GM23338 (cell line): ENCODE measurements around the gene RPL31. TPM values are rescaled to one million over a fixed set of nuclear protein-coding genes. Genes with fewer than 3 reads are reported as not detected.

ENCODE experiments used
- ATAC-seq: fragments of 200-7000 bp; cut with Tn5 transposase; 3 replicates; pipeline ENCODE4 v1.9.1; 2020
- DNase-seq: peaks from one replicate; pipeline ENCODE4 v3.0.0-alpha.2; 2015; ENCODE audit warnings: low spot score
- H2AFZ ChIP-seq: fragments of 200-600 bp; sonication (generic); 2 replicates; pipeline ENCODE4 v1.8.0; 2016; ENCODE audit warnings: antibody characterized with exemption, mild to moderate bottlenecking, moderate library complexity
- H3F3A ChIP-seq: fragments of 200-600 bp; sonication (generic); replicated peaks from 2 replicates; pipeline ENCODE4 v1.8.0; 2017; ENCODE audit warnings: antibody characterized with exemption, mixed run types, low read depth
- H3K27ac ChIP-seq: fragments of 200-600 bp; sonication (generic); 2 replicates; pipeline ENCODE4 v1.6.1; 2016; ENCODE audit warnings: low read depth
- H3K27me3 ChIP-seq: fragments of 200-600 bp; sonication (generic); 2 replicates; pipeline ENCODE4 v1.8.0; 2016; ENCODE audit warnings: mild to moderate bottlenecking, mixed run types, moderate library complexity; ENCODE audit not compliant: insufficient read depth
- H3K36me3 ChIP-seq: fragments of 200-600 bp; sonication (generic); 2 replicates; pipeline ENCODE4 v1.8.0; 2016; ENCODE audit warnings: mild to moderate bottlenecking; ENCODE audit not compliant: insufficient read depth
- H3K4me1 ChIP-seq: fragments of 200-600 bp; sonication (generic); 2 replicates; pipeline ENCODE4 v1.8.0; 2016; ENCODE audit warnings: mild to moderate bottlenecking, moderate library complexity; ENCODE audit not compliant: insufficient read depth
- H3K4me2 ChIP-seq: fragments of 200-600 bp; sonication (generic); 2 replicates; pipeline ENCODE4 v1.7.1; 2017; ENCODE audit warnings: mixed run types
- H3K4me3 ChIP-seq: fragments of 200-600 bp; sonication (generic); 2 replicates; pipeline ENCODE4 v1.6.1; 2016; ENCODE audit warnings: mixed run types
- H3K79me2 ChIP-seq: fragments of 200-600 bp; sonication (generic); replicated peaks from 2 replicates; pipeline ENCODE4 v1.8.0; 2017; ENCODE audit warnings: mild to moderate bottlenecking; ENCODE audit not compliant: insufficient read depth
- H3K9me2 ChIP-seq: fragments of 200-600 bp; sonication (generic); 2 replicates; pipeline ENCODE4 v1.8.0; 2017; ENCODE audit not compliant: insufficient read depth
- H4K20me1 ChIP-seq: fragments of 200-600 bp; sonication (generic); replicated peaks from 2 replicates; pipeline ENCODE4 v1.8.0; 2017; ENCODE audit warnings: mild to moderate bottlenecking; ENCODE audit not compliant: insufficient read depth
- H3K27ac Mint-ChIP-seq: 2 replicates; pipeline ENCODE4 v1.8.0; 2020; ENCODE audit warnings: inconsistent platforms, mild to moderate bottlenecking, moderate library complexity, mixed read lengths
- H3K27me3 Mint-ChIP-seq: 3 replicates; pipeline ENCODE4 v1.8.0; 2022; ENCODE audit warnings: low read depth, mild to moderate bottlenecking, moderate library complexity, mixed read lengths, inconsistent platforms; ENCODE audit not compliant: insufficient read depth, poor library complexity
- H3K36me3 Mint-ChIP-seq: 3 replicates; pipeline ENCODE4 v1.8.0; 2021; ENCODE audit warnings: low read depth, mild to moderate bottlenecking, inconsistent platforms, moderate library complexity, mixed read lengths
- H3K4me1 Mint-ChIP-seq: 3 replicates; pipeline ENCODE4 v1.8.0; 2020; ENCODE audit warnings: mild to moderate bottlenecking, inconsistent platforms, mixed read lengths
- H3K4me3 Mint-ChIP-seq: 3 replicates; pipeline ENCODE4 v1.8.0; 2021; ENCODE audit warnings: moderate library complexity, mild to moderate bottlenecking, inconsistent platforms, mixed read lengths
- H3K9me3 Mint-ChIP-seq: 3 replicates; pipeline ENCODE4 v1.8.0; 2020; ENCODE audit warnings: moderate library complexity, mild to moderate bottlenecking, inconsistent platforms, mixed read lengths
- CREB1 ChIP-seq: fragments of 250-450 bp; sonication (Bioruptor Pico); IDR thresholded peaks from 2 replicates; pipeline ENCODE4 v1.5.0; 2020; ENCODE audit warnings: low read depth, mild to moderate bottlenecking, moderate library complexity
- CTCF ChIP-seq, 2 experiments: fragments of 200-600 bp in 1 of 2; sonication (generic) in 1 of 2; conservative IDR thresholded peaks; 2 replicates each; pipeline versions ENCODE4 v1.5.1 to v1.6.1; 2016 to 2017; ENCODE audit warnings: antibody characterized with exemption in 2 of 2, low read depth in 2 of 2, mild to moderate bottlenecking in 2 of 2, moderate library complexity in 1 of 2
- EZH2 ChIP-seq: fragments of 200-600 bp; sonication (generic); IDR thresholded peaks from one replicate; pipeline ENCODE4 v1.8.0; 2017; ENCODE audit warnings: antibody characterized with exemption, mild to moderate bottlenecking, low read depth; ENCODE audit not compliant: unreplicated experiment
- EZH2phosphoT487 ChIP-seq: fragments of 200-600 bp; sonication (generic); IDR thresholded peaks from one replicate; pipeline ENCODE4 v1.8.1; 2018; ENCODE audit warnings: antibody characterized with exemption; ENCODE audit not compliant: unreplicated experiment
- JUNB ChIP-seq: IDR thresholded peaks from one replicate; pipeline ENCODE4 v1.6.1; 2016; ENCODE audit warnings: antibody characterized with exemption; ENCODE audit not compliant: unreplicated experiment
- NANOG ChIP-seq: IDR thresholded peaks from 2 replicates; pipeline ENCODE4 v1.6.1; 2016; ENCODE audit warnings: antibody characterized with exemption, borderline replicate concordance
- POLR2AphosphoS5 ChIP-seq: IDR thresholded peaks from 2 replicates; pipeline ENCODE4 v1.6.1; 2016; ENCODE audit warnings: antibody characterized with exemption, low read depth
- REST ChIP-seq: IDR thresholded peaks from one replicate; pipeline ENCODE4 v1.6.1; 2018; ENCODE audit warnings: antibody characterized with exemption; ENCODE audit not compliant: unreplicated experiment
- STAT1 ChIP-seq: IDR thresholded peaks from one replicate; pipeline ENCODE4 v1.6.1; 2016; ENCODE audit warnings: antibody characterized with exemption; ENCODE audit not compliant: unreplicated experiment
- ZNF114 ChIP-seq: fragments of 250-450 bp; sonication (Bioruptor Pico); IDR thresholded peaks from 2 replicates; pipeline ENCODE4 v1.5.0; 2020; ENCODE audit warnings: mild to moderate bottlenecking, moderate library complexity
- ZNF331 ChIP-seq: fragments of 250-450 bp; sonication (Bioruptor Pico); IDR thresholded peaks from 2 replicates; pipeline ENCODE4 v1.5.0; 2020; ENCODE audit warnings: low read depth, mild to moderate bottlenecking, moderate library complexity
- ZNF462 ChIP-seq: fragments of 250-450 bp; sonication (Bioruptor Pico); IDR thresholded peaks from 2 replicates; pipeline ENCODE4 v1.5.0; 2020; ENCODE audit warnings: mild to moderate bottlenecking, moderate library complexity
- polyA plus RNA-seq: library from polyadenylated mRNA; unstranded; fragments of >200 nt; fragmentation: Nextera tagmentation; extraction: Ambion mirVana; gene quantifications from 2 replicates; pipeline ENCODE4 v1.2.1, GENCODE V29; 2016
- total RNA-seq: library from RNA; depleted of rRNA; stranded (reverse); fragments of >200 nt; shearing (Covaris generic); gene quantifications from 2 replicates; pipeline ENCODE4 v1.2.3, GENCODE V29; 2014
- TF ChIP-seq, protein P1 (sequence below): IDR thresholded peaks from 2 replicates; pipeline ENCODE4 v1.6.1; 2016; ENCODE audit warnings: antibody characterized with exemption

The RPL31 gene
- total and polyA plus RNA-seq, 2 experiments from 2014 or later = 819 to 3,213 TPM

- H3K4me3 Mint-ChIP-seq = no peak overlapping the region
- Histone ChIP-seq H3K79me2 (no peaks in the 10 kb centered on the region), H3K4me2 (no peak overlapping the region), H3K27me3 (no peaks in the 10 kb centered on the region), H4K20me1 (no peaks in the 10 kb centered on the region; the same call in none of the 2 replicates), H3K27ac (no peak overlapping the region), H3K4me3 (no peak overlapping the region), H3K36me3 (peaks cover 7% of the 10 kb centered on the region; the same call in 1 of the 2 replicates), H3K9me2 (no peaks in the 10 kb centered on the region), H2AFZ (no peak overlapping the region), H3F3A (no peaks in the 10 kb centered on the region), H3K4me1 (peaks cover 9% of the 10 kb centered on the region; the same call in 1 of the 2 replicates)
- H3K27me3 Mint-ChIP-seq = peaks cover 5% of the 10 kb centered on the region
- DNase-seq = no peak
- H3K4me1 Mint-ChIP-seq = peaks cover 24% of the 10 kb centered on the region
- no peak for ATAC-seq
- peaks cover 69% of the 10 kb centered on the region for H3K36me3 Mint-ChIP-seq
- TF ChIP-seq POLR2AphosphoS5 (no peak), ZNF462 (CRISPR knock-in tag) (no peak), ZNF114 (CRISPR knock-in tag) (no peak), CTCF (conservative IDR thresholded peaks at IDR 0.05; ENCODE audit: low read depth in 2 of 2) (no peak), STAT1 (no peak), REST (no peak), JUNB (no peak), EZH2 (no peak), EZH2phosphoT487 (no peak), CREB1 (CRISPR knock-in tag) (no peak), ZNF331 (CRISPR knock-in tag) (no peak), NANOG (no peak)
- TF ChIP-seq, protein P1, sequence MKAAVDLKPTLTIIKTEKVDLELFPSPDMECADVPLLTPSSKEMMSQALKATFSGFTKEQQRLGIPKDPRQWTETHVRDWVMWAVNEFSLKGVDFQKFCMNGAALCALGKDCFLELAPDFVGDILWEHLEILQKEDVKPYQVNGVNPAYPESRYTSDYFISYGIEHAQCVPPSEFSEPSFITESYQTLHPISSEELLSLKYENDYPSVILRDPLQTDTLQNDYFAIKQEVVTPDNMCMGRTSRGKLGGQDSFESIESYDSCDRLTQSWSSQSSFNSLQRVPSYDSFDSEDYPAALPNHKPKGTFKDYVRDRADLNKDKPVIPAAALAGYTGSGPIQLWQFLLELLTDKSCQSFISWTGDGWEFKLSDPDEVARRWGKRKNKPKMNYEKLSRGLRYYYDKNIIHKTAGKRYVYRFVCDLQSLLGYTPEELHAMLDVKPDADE = no peak
- H3K27ac Mint-ChIP-seq = no peak overlapping the region
- no peaks in the 10 kb centered on the region for H3K9me3 Mint-ChIP-seq
Measured at GRCh38 chr2:101052147-101052546, 50.1 kb downstream of the RPL31 start.
